IMR-90 (cell line): ENCODE results near the gene NEUROD4. TPM values are rescaled to one million over a fixed set of nuclear protein-coding genes. Genes with fewer than 3 reads are reported as not detected.

Source experiments
- ATAC-seq: fragments of 200-7000 bp; cut with Tn5 transposase; 2 replicates; pipeline ENCODE4 v1.9.1; 2020; ENCODE audit warnings: low read depth, mild to moderate bottlenecking, moderate library complexity
- BruUV-seq: library from RNA; stranded (reverse); fragments of 400-500 nt; replicated peaks from 2 replicates; lab custom pipeline; 2021; lab: Mats Ljungman, UMichigan
- CTCF ChIA-PET: fragments of 300-600 bp; formaldehyde crosslinking; extraction: SDS; loops from one replicate; lab custom pipeline; 2021; ENCODE audit warnings: antibody characterized with exemption; lab: Yijun Ruan, JAX
- POLR2A ChIA-PET: fragments of 300-600 bp; sonication (Branson Sonifier 250); formaldehyde crosslinking; loops from one replicate; lab custom pipeline; 2022; ENCODE audit warnings: antibody characterized with exemption; ENCODE audit not compliant: unreplicated experiment; lab: Charles Lee
- DNase-seq: peaks from one replicate; pipeline ENCODE4 v3.0.0; 2013
- H2AFZ ChIP-seq: replicated peaks from 2 replicates; pipeline ENCODE3; 2013; ENCODE audit warnings: low read length, mild to moderate bottlenecking; ENCODE audit not compliant: poor library complexity
- H2AK5ac ChIP-seq: 2 replicates; pipeline ENCODE4 v1.6.1; 2013; ENCODE audit warnings: low read depth, low read length, inconsistent platforms
- H2AK9ac ChIP-seq: replicated peaks from 2 replicates; pipeline ENCODE3; 2013; ENCODE audit warnings: mild to moderate bottlenecking, low read depth, low read length, moderate library complexity; ENCODE audit not compliant: poor library complexity
- H2BK120ac ChIP-seq: 2 replicates; pipeline ENCODE4 v1.6.1; 2013; ENCODE audit warnings: low read depth, low read length, inconsistent platforms
- H2BK15ac ChIP-seq: 3 replicates; pipeline ENCODE4 v1.6.1; 2013; ENCODE audit warnings: low read depth, low read length, inconsistent platforms
- H2BK20ac ChIP-seq: 2 replicates; pipeline ENCODE4 v1.6.1; 2013; ENCODE audit warnings: low read depth, mild to moderate bottlenecking, inconsistent platforms, low read length, moderate library complexity
- H2BK5ac ChIP-seq: 2 replicates; pipeline ENCODE4 v1.6.1; 2013; ENCODE audit warnings: mild to moderate bottlenecking, low read depth, low read length, inconsistent platforms; ENCODE audit not compliant: poor library complexity, severe bottlenecking
- H3K14ac ChIP-seq: replicated peaks from 2 replicates; pipeline ENCODE4 v1.6.1; 2013; ENCODE audit warnings: low read depth, low read length, inconsistent platforms
- H3K18ac ChIP-seq: 2 replicates; pipeline ENCODE4 v1.6.1; 2013; ENCODE audit warnings: low read depth, low read length, control low read depth
- H3K23ac ChIP-seq: 2 replicates; pipeline ENCODE4 v1.6.1; 2013; ENCODE audit warnings: low read depth, low read length, inconsistent platforms
- H3K27ac ChIP-seq: 2 replicates; pipeline ENCODE4 v1.5.1; 2013; ENCODE audit warnings: mild to moderate bottlenecking, control low read depth, low read length; ENCODE audit not compliant: insufficient read depth
- H3K27me3 ChIP-seq: 2 replicates; pipeline ENCODE4 v1.6.1; 2013; ENCODE audit warnings: low read length; ENCODE audit not compliant: control insufficient read depth, insufficient read depth
- H3K36me3 ChIP-seq: 2 replicates; pipeline ENCODE4 v1.6.1; 2013; ENCODE audit warnings: low read length, mixed read lengths; ENCODE audit not compliant: control insufficient read depth, insufficient read depth
- H3K4ac ChIP-seq: 2 replicates; pipeline ENCODE4 v1.6.1; 2013; ENCODE audit warnings: low read depth, low read length, inconsistent platforms
- H3K4me1 ChIP-seq: 2 replicates; pipeline ENCODE4 v1.6.1; 2013; ENCODE audit warnings: low read length, mixed read lengths; ENCODE audit not compliant: control insufficient read depth, insufficient read depth
- H3K4me2 ChIP-seq: 2 replicates; pipeline ENCODE4 v1.6.1; 2013; ENCODE audit warnings: low read depth, mild to moderate bottlenecking, control low read depth, low read length, moderate library complexity
- H3K4me3 ChIP-seq: 2 replicates; pipeline ENCODE4 v1.5.1; 2013; ENCODE audit warnings: low read depth, mild to moderate bottlenecking, control low read depth, low read length, moderate library complexity; ENCODE audit not compliant: insufficient read depth
- H3K56ac ChIP-seq: 2 replicates; pipeline ENCODE4 v1.6.1; 2013; ENCODE audit warnings: low read length, inconsistent platforms; ENCODE audit not compliant: insufficient read depth; ENCODE audit errors: extremely low read depth
- H3K79me1 ChIP-seq, 2 experiments: 2 replicates each; pipeline ENCODE4 v1.6.1; 2013; ENCODE audit warnings: low read length in 2 of 2, inconsistent platforms in 1 of 2, low read depth in 1 of 2
- H3K9ac ChIP-seq: 2 replicates; pipeline ENCODE4 v1.6.1; 2013; ENCODE audit warnings: low read depth, low read length, control low read depth
- H3K9me1 ChIP-seq: 2 replicates; pipeline ENCODE4 v1.6.1; 2013; ENCODE audit warnings: low read length, inconsistent platforms; ENCODE audit not compliant: insufficient read depth
- H3K9me3 ChIP-seq: 2 replicates; pipeline ENCODE4 v1.6.1; 2013; ENCODE audit warnings: low read length; ENCODE audit not compliant: control insufficient read depth, insufficient read depth
- H4K20me1 ChIP-seq: 2 replicates; pipeline ENCODE4 v1.6.1; 2013; ENCODE audit warnings: low read length, inconsistent platforms; ENCODE audit not compliant: insufficient read depth
- H4K5ac ChIP-seq: 2 replicates; pipeline ENCODE4 v1.6.1; 2013; ENCODE audit warnings: mild to moderate bottlenecking, low read depth, low read length, control low read depth
- H4K8ac ChIP-seq, 2 experiments: 2 replicates each; pipeline ENCODE4 v1.6.1; 2013; ENCODE audit warnings: low read depth in 2 of 2, low read length in 2 of 2, control low read depth in 1 of 2, inconsistent platforms in 1 of 2
- H4K91ac ChIP-seq: 2 replicates; pipeline ENCODE4 v1.6.1; 2013; ENCODE audit warnings: low read depth, low read length, inconsistent platforms; ENCODE audit not compliant: insufficient read depth
- BHLHE40 ChIP-seq: fragments of 150-350 bp; IDR thresholded peaks from 2 replicates; pipeline ENCODE4 v1.6.1; 2016; ENCODE audit warnings: mild to moderate bottlenecking, low read depth, low read length
- CEBPB ChIP-seq: IDR thresholded peaks from 2 replicates; pipeline ENCODE4 v1.6.1; 2012; ENCODE audit warnings: low read depth, low read length, improper control_type of control experiment
- CHD1 ChIP-seq: IDR thresholded peaks from 2 replicates; pipeline ENCODE4 v1.6.1; 2012; ENCODE audit warnings: low read depth, low read length, improper control_type of control experiment
- CTCF ChIP-seq: conservative IDR thresholded peaks from 2 replicates; pipeline ENCODE4 v1.5.1; 2012; ENCODE audit warnings: mild to moderate bottlenecking, low read depth, low read length, improper control_type of control experiment
- ELK1 ChIP-seq: fragments of 150-350 bp; IDR thresholded peaks from 2 replicates; pipeline ENCODE4 v1.6.1; 2016; ENCODE audit warnings: low read depth, mild to moderate bottlenecking, low read length, moderate library complexity, borderline replicate concordance
- FOS ChIP-seq: fragments of 150-350 bp; IDR thresholded peaks from 2 replicates; pipeline ENCODE4 v1.6.1; 2016; ENCODE audit warnings: low read depth, low read length
- MAFK ChIP-seq: IDR thresholded peaks from 2 replicates; pipeline ENCODE4 v1.6.1; 2012; ENCODE audit warnings: low read depth, low read length, improper control_type of control experiment
- MAZ ChIP-seq: IDR thresholded peaks from 2 replicates; pipeline ENCODE4 v1.6.1; 2012; ENCODE audit warnings: low read depth, mild to moderate bottlenecking, low read length, improper control_type of control experiment, moderate library complexity, borderline replicate concordance
- MXI1 ChIP-seq: IDR thresholded peaks from 2 replicates; pipeline ENCODE4 v1.6.1; 2012; ENCODE audit warnings: low read depth, mild to moderate bottlenecking, low read length, moderate library complexity, borderline replicate concordance
- NFE2L2 ChIP-seq: fragments of 150-350 bp; IDR thresholded peaks from 2 replicates; pipeline ENCODE4 v1.6.1; 2016; ENCODE audit warnings: low read depth, mild to moderate bottlenecking, low read length
- POLR2A ChIP-seq: IDR thresholded peaks from 2 replicates; pipeline ENCODE4 v1.6.1; 2012; ENCODE audit warnings: mild to moderate bottlenecking, low read depth, low read length
- RAD21 ChIP-seq: IDR thresholded peaks from 2 replicates; pipeline ENCODE4 v1.6.1; 2012; ENCODE audit warnings: low read length, improper control_type of control experiment
- RCOR1 ChIP-seq: IDR thresholded peaks from 2 replicates; pipeline ENCODE4 v1.6.1; 2012; ENCODE audit warnings: mild to moderate bottlenecking, low read length, improper control_type of control experiment; ENCODE audit not compliant: insufficient replicate concordance
- RFX5 ChIP-seq: IDR thresholded peaks from 2 replicates; pipeline ENCODE4 v1.8.0; 2012; ENCODE audit warnings: low read depth, mild to moderate bottlenecking, low read length, moderate library complexity
- SMC3 ChIP-seq: fragments of 150-350 bp; IDR thresholded peaks from 2 replicates; pipeline ENCODE4 v1.6.1; 2016; ENCODE audit warnings: low read depth, mild to moderate bottlenecking, antibody characterized with exemption, low read length, moderate library complexity
- USF2 ChIP-seq: fragments of 150-350 bp; IDR thresholded peaks from 2 replicates; pipeline ENCODE4 v1.6.1; 2017; ENCODE audit warnings: mild to moderate bottlenecking, antibody characterized with exemption, low read length, low read depth
- WGBS, 2 experiments: methylation state at CpG; one replicate each; pipeline versions ENCODE4 v1.1.5 to v1.1.7; 2013; ENCODE audit warnings: missing lambda C conversion rate in 2 of 2; ENCODE audit not compliant: insufficient read length in 1 of 2; ENCODE audit errors: extremely low coverage in 2 of 2; 5-methylcytosine and 5-hydroxymethylcytosine counted together
- dilution Hi-C: fragments of 300-500 bp; cut with HindIII; formaldehyde crosslinking; loops from one replicate; pipeline ENCODE4 v1.14.3; 2018; ENCODE audit warnings: low sequenced_read_pairs; ENCODE audit not compliant: unreplicated experiment
- in situ Hi-C: fragments of 300-500 bp; cut with MboI; formaldehyde crosslinking; loops from 3 replicates; pipeline ENCODE4 v1.14.3; 2019; ENCODE audit warnings: low sequenced_read_pairs, inconsistent platforms, mixed read lengths
- intact Hi-C: fragments of 100-400 bp; cut with micrococcal nuclease; formaldehyde crosslinking; loops from 2 replicates; pipeline ENCODE4 v1.10.0; 2022
- polyA plus RNA-seq, 3 experiments: library from polyadenylated mRNA; depleted of rRNA; stranded (reverse); fragments of >200 nt; gene quantifications; 2 replicates each; pipeline ENCODE4 v1.2.3, GENCODE V29; 2012; ENCODE audit warnings: low replicate concordance in 1 of 3
- total RNA-seq: library from RNA; depleted of rRNA; stranded (reverse); fragments of >200 nt; gene quantifications from 2 replicates; pipeline ENCODE4 v1.2.3, GENCODE V29; 2012

Gene NEUROD4
- total and polyA plus RNA-seq, 2 of the 4 experiments (the other 2 are of a cell fraction): not detected

- Histone ChIP-seq H2BK20ac (no peak overlapping the region), H4K8ac (no peak overlapping the region), H3K27me3 (no peaks in the 10 kb centered on the region), H3K4ac (no peak overlapping the region), H3K9ac (no peak overlapping the region), H3K4me2 (no peak overlapping the region), H4K91ac (no peak overlapping the region), H2AK5ac (no peak overlapping the region), H3K14ac (no peak overlapping the region), H4K20me1 (no peaks in the 10 kb centered on the region), H3K56ac (no peak overlapping the region), H2BK15ac (no peak overlapping the region), H3K18ac (no peak overlapping the region), H4K5ac (no peak overlapping the region), H2BK120ac (no peak overlapping the region), H3K79me1 (no peaks in the 10 kb centered on the region), H3K36me3 (no peaks in the 10 kb centered on the region), H2AFZ (no peak overlapping the region), H3K4me1 (no peaks in the 10 kb centered on the region), H3K23ac (no peak overlapping the region), H3K9me1 (no peaks in the 10 kb centered on the region), H3K9me3 (no peaks in the 10 kb centered on the region), H3K27ac (no peak overlapping the region), H2AK9ac (no peak overlapping the region), H3K4me3 (no peak overlapping the region), H2BK5ac (no peak overlapping the region)
- DNase-seq (no peak), ATAC-seq (no peak)
- dilution Hi-C loops (no loop called here), in situ Hi-C loops (loop anchor here (25.0 kb wide), 1 partner anchor 301 kb away; no protein-coding TSS in a partner anchor), intact Hi-C loops (no loop called here)
- POLR2A ChIA-PET: no interaction called here
- TF ChIP-seq RFX5 (no peak), USF2 (no peak), BHLHE40 (no peak), CEBPB (no peak), RAD21 (no peak), CTCF (no peak), MAFK (no peak), FOS (no peak), NFE2L2 (no peak), POLR2A (no peak), MAZ (no peak), SMC3 (no peak), RCOR1 (no peak), ELK1 (no peak), CHD1 (no peak), MXI1 (no peak)
- CTCF ChIA-PET: interaction anchor here (1.8 kb wide), 1 partner anchor 8 kb away, joined by 6 read pairs; no protein-coding TSS in a partner anchor
- BruUV-seq: no TSS peak
- no CpG with 5 or more reads among the region's 2 CpGs for WGBS, 2 experiments
Observed at GRCh38 chr12:55063291-55063690, 43.5 kb downstream of the NEUROD4 start.
